IMR-90 (cell line): Measurements from ENCODE around the gene NOS1AP. TPM values are rescaled to one million over a fixed set of nuclear protein-coding genes. Genes with fewer than 3 reads are reported as not detected.

Experiments used
- ATAC-seq: fragments of 200-7000 bp; cut with Tn5 transposase; 2 replicates; pipeline ENCODE4 v1.9.1; 2020; ENCODE audit warnings: low read depth, mild to moderate bottlenecking, moderate library complexity
- BruUV-seq: library from RNA; stranded (reverse); fragments of 400-500 nt; replicated peaks from 2 replicates; lab custom pipeline; 2021; lab: Mats Ljungman, UMichigan
- CTCF ChIA-PET: fragments of 300-600 bp; formaldehyde crosslinking; extraction: SDS; loops from one replicate; lab custom pipeline; 2021; ENCODE audit warnings: antibody characterized with exemption; lab: Yijun Ruan, JAX
- POLR2A ChIA-PET: fragments of 300-600 bp; sonication (Branson Sonifier 250); formaldehyde crosslinking; loops from one replicate; lab custom pipeline; 2022; ENCODE audit warnings: antibody characterized with exemption; ENCODE audit not compliant: unreplicated experiment; lab: Charles Lee
- DNase-seq: peaks from one replicate; pipeline ENCODE4 v3.0.0; 2013
- H2AFZ ChIP-seq: replicated peaks from 2 replicates; pipeline ENCODE3; 2013; ENCODE audit warnings: low read length, mild to moderate bottlenecking; ENCODE audit not compliant: poor library complexity
- H2AK5ac ChIP-seq: 2 replicates; pipeline ENCODE4 v1.6.1; 2013; ENCODE audit warnings: low read depth, low read length, inconsistent platforms
- H2AK9ac ChIP-seq: replicated peaks from 2 replicates; pipeline ENCODE3; 2013; ENCODE audit warnings: mild to moderate bottlenecking, low read depth, low read length, moderate library complexity; ENCODE audit not compliant: poor library complexity
- H2BK120ac ChIP-seq: 2 replicates; pipeline ENCODE4 v1.6.1; 2013; ENCODE audit warnings: low read depth, low read length, inconsistent platforms
- H2BK15ac ChIP-seq: 3 replicates; pipeline ENCODE4 v1.6.1; 2013; ENCODE audit warnings: low read depth, low read length, inconsistent platforms
- H2BK20ac ChIP-seq: 2 replicates; pipeline ENCODE4 v1.6.1; 2013; ENCODE audit warnings: low read depth, mild to moderate bottlenecking, inconsistent platforms, low read length, moderate library complexity
- H2BK5ac ChIP-seq: 2 replicates; pipeline ENCODE4 v1.6.1; 2013; ENCODE audit warnings: mild to moderate bottlenecking, low read depth, low read length, inconsistent platforms; ENCODE audit not compliant: poor library complexity, severe bottlenecking
- H3K14ac ChIP-seq: replicated peaks from 2 replicates; pipeline ENCODE4 v1.6.1; 2013; ENCODE audit warnings: low read depth, low read length, inconsistent platforms
- H3K18ac ChIP-seq: 2 replicates; pipeline ENCODE4 v1.6.1; 2013; ENCODE audit warnings: low read depth, low read length, control low read depth
- H3K23ac ChIP-seq: 2 replicates; pipeline ENCODE4 v1.6.1; 2013; ENCODE audit warnings: low read depth, low read length, inconsistent platforms
- H3K27ac ChIP-seq: 2 replicates; pipeline ENCODE4 v1.5.1; 2013; ENCODE audit warnings: mild to moderate bottlenecking, control low read depth, low read length; ENCODE audit not compliant: insufficient read depth
- H3K27me3 ChIP-seq: 2 replicates; pipeline ENCODE4 v1.6.1; 2013; ENCODE audit warnings: low read length; ENCODE audit not compliant: control insufficient read depth, insufficient read depth
- H3K36me3 ChIP-seq: 2 replicates; pipeline ENCODE4 v1.6.1; 2013; ENCODE audit warnings: low read length, mixed read lengths; ENCODE audit not compliant: control insufficient read depth, insufficient read depth
- H3K4ac ChIP-seq: 2 replicates; pipeline ENCODE4 v1.6.1; 2013; ENCODE audit warnings: low read depth, low read length, inconsistent platforms
- H3K4me1 ChIP-seq: 2 replicates; pipeline ENCODE4 v1.6.1; 2013; ENCODE audit warnings: low read length, mixed read lengths; ENCODE audit not compliant: control insufficient read depth, insufficient read depth
- H3K4me2 ChIP-seq: 2 replicates; pipeline ENCODE4 v1.6.1; 2013; ENCODE audit warnings: low read depth, mild to moderate bottlenecking, control low read depth, low read length, moderate library complexity
- H3K4me3 ChIP-seq: 2 replicates; pipeline ENCODE4 v1.5.1; 2013; ENCODE audit warnings: low read depth, mild to moderate bottlenecking, control low read depth, low read length, moderate library complexity; ENCODE audit not compliant: insufficient read depth
- H3K56ac ChIP-seq: 2 replicates; pipeline ENCODE4 v1.6.1; 2013; ENCODE audit warnings: low read length, inconsistent platforms; ENCODE audit not compliant: insufficient read depth; ENCODE audit errors: extremely low read depth
- H3K79me1 ChIP-seq, 2 experiments: 2 replicates each; pipeline ENCODE4 v1.6.1; 2013; ENCODE audit warnings: low read length in 2 of 2, inconsistent platforms in 1 of 2, low read depth in 1 of 2
- H3K9ac ChIP-seq: 2 replicates; pipeline ENCODE4 v1.6.1; 2013; ENCODE audit warnings: low read depth, low read length, control low read depth
- H3K9me1 ChIP-seq: 2 replicates; pipeline ENCODE4 v1.6.1; 2013; ENCODE audit warnings: low read length, inconsistent platforms; ENCODE audit not compliant: insufficient read depth
- H3K9me3 ChIP-seq: 2 replicates; pipeline ENCODE4 v1.6.1; 2013; ENCODE audit warnings: low read length; ENCODE audit not compliant: control insufficient read depth, insufficient read depth
- H4K20me1 ChIP-seq: 2 replicates; pipeline ENCODE4 v1.6.1; 2013; ENCODE audit warnings: low read length, inconsistent platforms; ENCODE audit not compliant: insufficient read depth
- H4K5ac ChIP-seq: 2 replicates; pipeline ENCODE4 v1.6.1; 2013; ENCODE audit warnings: mild to moderate bottlenecking, low read depth, low read length, control low read depth
- H4K8ac ChIP-seq, 2 experiments: 2 replicates each; pipeline ENCODE4 v1.6.1; 2013; ENCODE audit warnings: low read depth in 2 of 2, low read length in 2 of 2, control low read depth in 1 of 2, inconsistent platforms in 1 of 2
- H4K91ac ChIP-seq: 2 replicates; pipeline ENCODE4 v1.6.1; 2013; ENCODE audit warnings: low read depth, low read length, inconsistent platforms; ENCODE audit not compliant: insufficient read depth
- BHLHE40 ChIP-seq: fragments of 150-350 bp; IDR thresholded peaks from 2 replicates; pipeline ENCODE4 v1.6.1; 2016; ENCODE audit warnings: mild to moderate bottlenecking, low read depth, low read length
- CEBPB ChIP-seq: IDR thresholded peaks from 2 replicates; pipeline ENCODE4 v1.6.1; 2012; ENCODE audit warnings: low read depth, low read length, improper control_type of control experiment
- CHD1 ChIP-seq: IDR thresholded peaks from 2 replicates; pipeline ENCODE4 v1.6.1; 2012; ENCODE audit warnings: low read depth, low read length, improper control_type of control experiment
- FOS ChIP-seq: fragments of 150-350 bp; IDR thresholded peaks from 2 replicates; pipeline ENCODE4 v1.6.1; 2016; ENCODE audit warnings: low read depth, low read length
- MAFK ChIP-seq: IDR thresholded peaks from 2 replicates; pipeline ENCODE4 v1.6.1; 2012; ENCODE audit warnings: low read depth, low read length, improper control_type of control experiment
- MAZ ChIP-seq: IDR thresholded peaks from 2 replicates; pipeline ENCODE4 v1.6.1; 2012; ENCODE audit warnings: low read depth, mild to moderate bottlenecking, low read length, improper control_type of control experiment, moderate library complexity, borderline replicate concordance
- MXI1 ChIP-seq: IDR thresholded peaks from 2 replicates; pipeline ENCODE4 v1.6.1; 2012; ENCODE audit warnings: low read depth, mild to moderate bottlenecking, low read length, moderate library complexity, borderline replicate concordance
- RCOR1 ChIP-seq: IDR thresholded peaks from 2 replicates; pipeline ENCODE4 v1.6.1; 2012; ENCODE audit warnings: mild to moderate bottlenecking, low read length, improper control_type of control experiment; ENCODE audit not compliant: insufficient replicate concordance
- RFX5 ChIP-seq: IDR thresholded peaks from 2 replicates; pipeline ENCODE4 v1.8.0; 2012; ENCODE audit warnings: low read depth, mild to moderate bottlenecking, low read length, moderate library complexity
- WGBS, 2 experiments: methylation state at CpG; one replicate each; pipeline versions ENCODE4 v1.1.5 to v1.1.7; 2013; ENCODE audit warnings: missing lambda C conversion rate in 2 of 2; ENCODE audit not compliant: insufficient read length in 1 of 2; ENCODE audit errors: extremely low coverage in 2 of 2; 5-methylcytosine and 5-hydroxymethylcytosine counted together
- dilution Hi-C: fragments of 300-500 bp; cut with HindIII; formaldehyde crosslinking; loops from one replicate; pipeline ENCODE4 v1.14.3; 2018; ENCODE audit warnings: low sequenced_read_pairs; ENCODE audit not compliant: unreplicated experiment
- in situ Hi-C: fragments of 300-500 bp; cut with MboI; formaldehyde crosslinking; loops from 3 replicates; pipeline ENCODE4 v1.14.3; 2019; ENCODE audit warnings: low sequenced_read_pairs, inconsistent platforms, mixed read lengths
- intact Hi-C: fragments of 100-400 bp; cut with micrococcal nuclease; formaldehyde crosslinking; loops from 2 replicates; pipeline ENCODE4 v1.10.0; 2022
- polyA plus RNA-seq, 3 experiments: library from polyadenylated mRNA; depleted of rRNA; stranded (reverse); fragments of >200 nt; gene quantifications; 2 replicates each; pipeline ENCODE4 v1.2.3, GENCODE V29; 2012; ENCODE audit warnings: low replicate concordance in 1 of 3
- total RNA-seq: library from RNA; depleted of rRNA; stranded (reverse); fragments of >200 nt; gene quantifications from 2 replicates; pipeline ENCODE4 v1.2.3, GENCODE V29; 2012
- TF ChIP-seq, protein P1 (sequence below): conservative IDR thresholded peaks from 2 replicates; pipeline ENCODE4 v1.5.1; 2012; ENCODE audit warnings: mild to moderate bottlenecking, low read depth, low read length, improper control_type of control experiment
- TF ChIP-seq, protein P2 (sequence below): fragments of 150-350 bp; IDR thresholded peaks from 2 replicates; pipeline ENCODE4 v1.6.1; 2016; ENCODE audit warnings: low read depth, mild to moderate bottlenecking, low read length, moderate library complexity, borderline replicate concordance

The NOS1AP gene
- total and polyA plus RNA-seq, 2 of the 4 experiments (the other 2 are of a cell fraction): 0.18 to 0.19 TPM

GRCh38 chr1:162360874-162361260 is 291.4 kb downstream of the NOS1AP start:
- Histone ChIP-seq H2BK15ac (no peak overlapping the region), H2AK5ac (no peak overlapping the region)
- 89% methylated on average over 1 of the region's 4 CpGs; no CpG with 5 or more reads in 1 of the 2 experiments for WGBS, 2 experiments

More at GRCh38 chr1:162360874-162361260, 291.4 kb downstream of the NOS1AP start:
- ChIA-PET CTCF (no interaction called here), POLR2A (no interaction called here)
- H2AFZ ChIP-seq: no peak overlapping the region
- DNase-seq (no peak), ATAC-seq (no peak)
- H3K14ac ChIP-seq: no peak overlapping the region
- no peaks in the 10 kb centered on the region for H3K79me1 ChIP-seq
- H3K9ac ChIP-seq: no peak overlapping the region
- H3K23ac ChIP-seq: no peak overlapping the region
- no peak overlapping the region for H4K91ac ChIP-seq
- peaks cover 11% of the 10 kb centered on the region for H3K27me3 ChIP-seq
- H3K36me3 ChIP-seq: no peaks in the 10 kb centered on the region
- dilution Hi-C loops (no loop called here), intact Hi-C loops (no loop called here), in situ Hi-C loops (no loop called here)
- H4K5ac ChIP-seq: no peak overlapping the region
- H3K4me2 ChIP-seq: no peak overlapping the region
- no peak overlapping the region for H2BK5ac ChIP-seq
- no TSS peak for BruUV-seq
- TF ChIP-seq BHLHE40: no peak
- TF ChIP-seq CHD1: no peak
- no peak for TF ChIP-seq CEBPB
- TF ChIP-seq FOS: no peak
- TF ChIP-seq MAZ: no peak
- no peak for TF ChIP-seq MAFK
- TF ChIP-seq, protein P1, sequence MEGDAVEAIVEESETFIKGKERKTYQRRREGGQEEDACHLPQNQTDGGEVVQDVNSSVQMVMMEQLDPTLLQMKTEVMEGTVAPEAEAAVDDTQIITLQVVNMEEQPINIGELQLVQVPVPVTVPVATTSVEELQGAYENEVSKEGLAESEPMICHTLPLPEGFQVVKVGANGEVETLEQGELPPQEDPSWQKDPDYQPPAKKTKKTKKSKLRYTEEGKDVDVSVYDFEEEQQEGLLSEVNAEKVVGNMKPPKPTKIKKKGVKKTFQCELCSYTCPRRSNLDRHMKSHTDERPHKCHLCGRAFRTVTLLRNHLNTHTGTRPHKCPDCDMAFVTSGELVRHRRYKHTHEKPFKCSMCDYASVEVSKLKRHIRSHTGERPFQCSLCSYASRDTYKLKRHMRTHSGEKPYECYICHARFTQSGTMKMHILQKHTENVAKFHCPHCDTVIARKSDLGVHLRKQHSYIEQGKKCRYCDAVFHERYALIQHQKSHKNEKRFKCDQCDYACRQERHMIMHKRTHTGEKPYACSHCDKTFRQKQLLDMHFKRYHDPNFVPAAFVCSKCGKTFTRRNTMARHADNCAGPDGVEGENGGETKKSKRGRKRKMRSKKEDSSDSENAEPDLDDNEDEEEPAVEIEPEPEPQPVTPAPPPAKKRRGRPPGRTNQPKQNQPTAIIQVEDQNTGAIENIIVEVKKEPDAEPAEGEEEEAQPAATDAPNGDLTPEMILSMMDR: no peak
- no peak for TF ChIP-seq RFX5
- TF ChIP-seq, protein P2, sequence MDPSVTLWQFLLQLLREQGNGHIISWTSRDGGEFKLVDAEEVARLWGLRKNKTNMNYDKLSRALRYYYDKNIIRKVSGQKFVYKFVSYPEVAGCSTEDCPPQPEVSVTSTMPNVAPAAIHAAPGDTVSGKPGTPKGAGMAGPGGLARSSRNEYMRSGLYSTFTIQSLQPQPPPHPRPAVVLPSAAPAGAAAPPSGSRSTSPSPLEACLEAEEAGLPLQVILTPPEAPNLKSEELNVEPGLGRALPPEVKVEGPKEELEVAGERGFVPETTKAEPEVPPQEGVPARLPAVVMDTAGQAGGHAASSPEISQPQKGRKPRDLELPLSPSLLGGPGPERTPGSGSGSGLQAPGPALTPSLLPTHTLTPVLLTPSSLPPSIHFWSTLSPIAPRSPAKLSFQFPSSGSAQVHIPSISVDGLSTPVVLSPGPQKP: no peak
- TF ChIP-seq MXI1: no peak
- no peak for TF ChIP-seq RCOR1
- no peak overlapping the region for H4K8ac ChIP-seq
- H3K18ac ChIP-seq: no peak overlapping the region
- no peaks in the 10 kb centered on the region for H3K4me1 ChIP-seq
- no peak overlapping the region for H3K56ac ChIP-seq
- H3K9me1 ChIP-seq: no peaks in the 10 kb centered on the region; the same call in 1 of the 2 replicates
- H3K4ac ChIP-seq: no peak overlapping the region
- H4K20me1 ChIP-seq: no peaks in the 10 kb centered on the region
- H3K27ac ChIP-seq: no peak overlapping the region
- no peak overlapping the region for H2AK9ac ChIP-seq
- no peak overlapping the region for H3K4me3 ChIP-seq
- no peaks in the 10 kb centered on the region for H3K9me3 ChIP-seq
- H2BK120ac ChIP-seq: no peak overlapping the region
- no peak overlapping the region for H2BK20ac ChIP-seq
